Mammary epithelial cell (primary cell): Measurements from ENCODE around the gene SLF2.

ENCODE experiments used
- CTCF ChIP-seq, 2 donors: IDR thresholded peaks in 1 of 2; conservative IDR thresholded peaks in 1 of 2; 2 replicates each; pipeline ENCODE4 v1.5.1; 2011 to 2012; ENCODE audit warnings: inconsistent platforms in 2 of 2, low read length in 2 of 2, mild to moderate bottlenecking in 2 of 2, control low read depth in 1 of 2, low read depth in 1 of 2; ENCODE audit not compliant: insufficient read depth in 1 of 2; ENCODE audit errors: extremely low read depth in 1 of 2
- EZH2 ChIP-seq: IDR thresholded peaks from 2 replicates; pipeline ENCODE4 v1.6.1; 2012; ENCODE audit warnings: low read length, inconsistent platforms, borderline replicate concordance

- no peak for TF ChIP-seq CTCF (conservative IDR thresholded peaks at IDR 0.05 in 1 of 2, IDR thresholded peaks at IDR 0.05 in 1 of 2; ENCODE audit: extremely low read depth in 1 of 2, insufficient read depth in 1 of 2, low read depth in 1 of 2, low read length in 2 of 2)
- TF ChIP-seq EZH2 = no peak
These were observed 13.6 kb upstream of the SLF2 start for GRCh38 chr10:100899171-100899570.
